DOHH2 (cell line): ENCODE results near the gene PSME1.

Experiments used
- H3F3A ChIP-seq: fragments of 200-600 bp; sonication (generic), shearing (Covaris generic); 2 replicates; pipeline ENCODE4 v1.6.0; 2016; ENCODE audit warnings: antibody characterized with exemption, mild to moderate bottlenecking; ENCODE audit not compliant: control insufficient read depth, insufficient read depth
- H3K27ac ChIP-seq: fragments of 200-600 bp; sonication (generic); 2 replicates; pipeline ENCODE4 v1.5.1; 2014; ENCODE audit warnings: low read depth, mild to moderate bottlenecking, low read length, moderate library complexity
- H3K27me3 ChIP-seq: fragments of 200-600 bp; sonication (generic); 2 replicates; pipeline ENCODE4 v1.6.1; 2014; ENCODE audit warnings: mild to moderate bottlenecking, low read length, mixed read lengths; ENCODE audit not compliant: control insufficient read depth
- H3K36me3 ChIP-seq: fragments of 200-600 bp; sonication (generic); 2 replicates; pipeline ENCODE4 v1.6.1; 2014; ENCODE audit warnings: mild to moderate bottlenecking, low read length, moderate library complexity, mixed read lengths; ENCODE audit not compliant: control insufficient read depth
- H3K4me1 ChIP-seq: fragments of 200-600 bp; sonication (generic); 2 replicates; pipeline ENCODE4 v1.6.1; 2014; ENCODE audit warnings: mild to moderate bottlenecking, low read length, mixed read lengths; ENCODE audit not compliant: control insufficient read depth
- H3K4me2 ChIP-seq: fragments of 200-600 bp; sonication (generic); 2 replicates; pipeline ENCODE4 v1.6.0; 2014; ENCODE audit warnings: mild to moderate bottlenecking, low read length, moderate library complexity
- H3K4me3 ChIP-seq: fragments of 200-600 bp; sonication (generic); 2 replicates; pipeline ENCODE4 v1.5.1; 2014; ENCODE audit warnings: mild to moderate bottlenecking, low read length, mixed read lengths
- H3K79me2 ChIP-seq: fragments of 200-600 bp; sonication (generic); 2 replicates; pipeline ENCODE4 v1.6.1; 2014; ENCODE audit warnings: mild to moderate bottlenecking, low read length, mixed read lengths; ENCODE audit not compliant: control insufficient read depth
- H3K9me2 ChIP-seq: fragments of 200-600 bp; sonication (generic); replicated peaks from 2 replicates; pipeline ENCODE4 v1.6.1; 2014; ENCODE audit warnings: mild to moderate bottlenecking, low read length, mixed read lengths; ENCODE audit not compliant: control insufficient read depth
- H3K9me3 ChIP-seq: fragments of 200-600 bp; sonication (generic); 2 replicates; pipeline ENCODE4 v1.6.1; 2014; ENCODE audit warnings: antibody characterized with exemption, low read length, mixed read lengths; ENCODE audit not compliant: control insufficient read depth, insufficient read depth
- H4K20me1 ChIP-seq: fragments of 200-600 bp; sonication (generic); 2 replicates; pipeline ENCODE4 v1.6.0; 2014; ENCODE audit warnings: low read depth, mild to moderate bottlenecking, antibody characterized with exemption, low read length, moderate library complexity; ENCODE audit not compliant: control insufficient read depth, insufficient read depth
- EZH2phosphoT487 ChIP-seq: fragments of 200-600 bp; sonication (generic); IDR thresholded peaks from 2 replicates; pipeline ENCODE4 v1.6.1; 2017; ENCODE audit warnings: borderline replicate concordance, mild to moderate bottlenecking, antibody characterized with exemption, low read length, moderate library complexity, mixed read lengths
- TF ChIP-seq, protein P1 (sequence below): fragments of 200-600 bp; sonication (generic); IDR thresholded peaks from one replicate; pipeline ENCODE4 v1.5.1; 2014; ENCODE audit warnings: antibody characterized with exemption, mild to moderate bottlenecking, low read depth, low read length; ENCODE audit not compliant: poor library complexity, severe bottlenecking

Gene PSME1

DNA sequence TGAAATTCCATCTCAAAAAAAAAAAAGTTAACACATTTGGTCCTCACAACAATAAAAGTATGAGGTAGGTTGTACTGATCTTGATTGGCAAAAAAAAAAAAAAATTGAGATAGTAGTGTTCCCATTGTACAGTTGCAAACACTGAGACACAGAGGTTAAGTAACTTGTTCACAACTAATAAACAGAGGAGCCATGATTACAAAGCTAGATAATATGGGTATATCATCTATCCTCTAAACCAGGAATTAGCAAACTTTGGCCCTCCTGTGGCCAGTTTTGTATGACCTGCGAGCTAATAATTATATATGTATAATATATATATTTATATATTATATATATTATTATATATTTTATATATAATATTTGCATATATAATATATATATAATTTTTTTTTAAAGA is 2.3 kb upstream of the PSME1 start:
- Histone ChIP-seq H3K27ac (no peak overlapping the region), H3K36me3 (peaks cover 18% of the 10 kb centered on the region), H3K27me3 (no peaks in the 10 kb centered on the region), H3K9me3 (no peaks in the 10 kb centered on the region), H3F3A (peaks cover 5% of the 10 kb centered on the region; the same call in 1 of the 2 replicates), H4K20me1 (no peaks in the 10 kb centered on the region), H3K9me2 (no peaks in the 10 kb centered on the region), H3K4me1 (peaks cover 17% of the 10 kb centered on the region), H3K4me3 (no peak overlapping the region), H3K4me2 (no peak overlapping the region), H3K79me2 (peaks cover 14% of the 10 kb centered on the region)
- TF ChIP-seq, protein P1, sequence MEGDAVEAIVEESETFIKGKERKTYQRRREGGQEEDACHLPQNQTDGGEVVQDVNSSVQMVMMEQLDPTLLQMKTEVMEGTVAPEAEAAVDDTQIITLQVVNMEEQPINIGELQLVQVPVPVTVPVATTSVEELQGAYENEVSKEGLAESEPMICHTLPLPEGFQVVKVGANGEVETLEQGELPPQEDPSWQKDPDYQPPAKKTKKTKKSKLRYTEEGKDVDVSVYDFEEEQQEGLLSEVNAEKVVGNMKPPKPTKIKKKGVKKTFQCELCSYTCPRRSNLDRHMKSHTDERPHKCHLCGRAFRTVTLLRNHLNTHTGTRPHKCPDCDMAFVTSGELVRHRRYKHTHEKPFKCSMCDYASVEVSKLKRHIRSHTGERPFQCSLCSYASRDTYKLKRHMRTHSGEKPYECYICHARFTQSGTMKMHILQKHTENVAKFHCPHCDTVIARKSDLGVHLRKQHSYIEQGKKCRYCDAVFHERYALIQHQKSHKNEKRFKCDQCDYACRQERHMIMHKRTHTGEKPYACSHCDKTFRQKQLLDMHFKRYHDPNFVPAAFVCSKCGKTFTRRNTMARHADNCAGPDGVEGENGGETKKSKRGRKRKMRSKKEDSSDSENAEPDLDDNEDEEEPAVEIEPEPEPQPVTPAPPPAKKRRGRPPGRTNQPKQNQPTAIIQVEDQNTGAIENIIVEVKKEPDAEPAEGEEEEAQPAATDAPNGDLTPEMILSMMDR = no peak
- no peak for TF ChIP-seq EZH2phosphoT487

DNA sequence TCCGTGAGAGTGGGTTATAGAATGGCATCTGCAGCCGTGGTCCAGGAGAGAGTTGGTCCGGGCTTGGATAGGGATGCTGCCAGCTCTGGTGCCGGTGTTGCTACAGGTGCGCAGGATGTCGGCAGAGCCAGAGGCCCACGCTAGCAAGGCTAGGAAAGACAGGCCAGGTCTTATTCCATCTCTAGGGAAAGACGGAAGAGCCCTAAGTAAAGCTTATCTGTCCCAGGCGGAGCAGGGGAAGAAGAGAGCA is 485 bp upstream of the PSME1 start:
- Histone ChIP-seq H3K79me2 (peaks cover 31% of the 10 kb centered on the region), H4K20me1 (no peaks in the 10 kb centered on the region), H3K4me2 (peak overlapping the region; percentile 95), H3K4me1 (peaks cover 28% of the 10 kb centered on the region), H3F3A (peaks cover 5% of the 10 kb centered on the region; the same call in 1 of the 2 replicates), H3K27ac (peak overlapping the region; percentile 23; the same call in 1 of the 2 replicates), H3K4me3 (peak overlapping the region; percentile 88), H3K9me2 (no peaks in the 10 kb centered on the region), H3K9me3 (no peaks in the 10 kb centered on the region), H3K36me3 (peaks cover 31% of the 10 kb centered on the region), H3K27me3 (no peaks in the 10 kb centered on the region)
- no peak for TF ChIP-seq EZH2phosphoT487
- TF ChIP-seq, protein P1 = no peak

DNA sequence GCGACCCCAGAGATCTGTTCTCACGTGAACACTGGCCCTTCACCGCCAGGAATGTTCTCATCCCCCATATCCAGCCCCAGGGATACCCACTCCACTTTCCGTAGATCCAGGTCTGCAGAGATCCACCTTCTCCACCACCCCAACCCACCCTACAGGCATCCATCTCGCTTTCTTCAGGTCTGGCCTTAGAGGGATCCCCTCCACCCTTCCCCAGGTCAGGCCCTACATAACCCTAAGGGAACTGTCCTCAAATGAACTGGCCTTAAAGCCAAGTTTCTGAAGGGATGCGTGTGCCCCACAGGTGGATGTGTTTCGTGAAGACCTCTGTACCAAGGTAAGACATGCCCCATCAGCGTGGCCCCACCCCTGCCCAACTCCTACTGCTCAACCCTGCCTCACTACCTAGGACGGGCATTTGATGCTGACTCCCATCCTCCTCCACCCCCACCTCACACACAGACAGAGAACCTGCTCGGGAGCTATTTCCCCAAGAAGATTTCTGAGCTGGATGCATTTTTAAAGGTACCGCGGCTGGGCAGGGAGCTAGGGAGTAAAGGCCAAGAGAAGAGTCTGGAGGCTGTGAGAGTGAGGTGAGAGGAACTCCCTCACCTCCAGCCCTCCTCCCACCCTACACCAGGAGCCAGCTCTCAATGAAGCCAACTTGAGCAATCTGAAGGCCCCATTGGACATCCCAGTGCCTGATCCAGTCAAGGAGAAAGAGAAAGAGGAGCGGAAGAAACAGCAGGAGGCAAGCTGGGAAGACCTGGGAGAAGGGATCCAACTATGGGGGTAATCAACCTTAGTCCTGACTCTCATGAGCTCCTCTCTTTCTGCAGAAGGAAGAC is 912 bp downstream of the PSME1 start:
- peaks cover 38% of the 10 kb centered on the region for H3K79me2 ChIP-seq
- no peak overlapping the region for H3K27ac ChIP-seq

More for the DNA sequence above, 912 bp downstream of the PSME1 start:
- H3F3A ChIP-seq = peaks cover 5% of the 10 kb centered on the region; the same call in 1 of the 2 replicates
- no peaks in the 10 kb centered on the region for H4K20me1 ChIP-seq
- H3K36me3 ChIP-seq = peaks cover 38% of the 10 kb centered on the region
- H3K9me3 ChIP-seq = no peaks in the 10 kb centered on the region
- peak overlapping the region; percentile 88 for H3K4me3 ChIP-seq
- peaks cover 29% of the 10 kb centered on the region for H3K4me1 ChIP-seq
- H3K27me3 ChIP-seq = no peaks in the 10 kb centered on the region
- H3K9me2 ChIP-seq = no peaks in the 10 kb centered on the region
- TF ChIP-seq, protein P1 = no peak
- TF ChIP-seq EZH2phosphoT487 = no peak
- H3K4me2 ChIP-seq = peak overlapping the region; percentile 95
